Lung (tissue), 12 donors: ENCODE results near the gene PDP2. TPM values are rescaled to one million over a fixed set of nuclear protein-coding genes. Genes with fewer than 3 reads are reported as not detected.

Experiments used
- ATAC-seq: fragments of 200-7000 bp; cut with Tn5 transposase; one replicate; pipeline ENCODE4 v1.9.1; 2020; ENCODE audit warnings: moderate number of reproducible peaks; ENCODE audit not compliant: insufficient read depth, low FRiP score
- DNase-seq, 3 donors: peaks; one replicate each; pipeline ENCODE4 v3.0.0-alpha.2; 2013 to 2017
- H3K27ac ChIP-seq, 2 donors: one replicate each; pipeline ENCODE4 v1.5.1; 2013; ENCODE audit warnings: mild to moderate bottlenecking in 2 of 2, moderate library complexity in 2 of 2, control low read depth in 1 of 2, inconsistent platforms in 1 of 2, low read depth in 1 of 2, low read length in 1 of 2
- H3K27me3 ChIP-seq, 3 donors: one replicate each; pipeline ENCODE4 v1.5.1; 2013; ENCODE audit warnings: low read length in 2 of 3; ENCODE audit not compliant: control insufficient read depth in 3 of 3, insufficient read depth in 3 of 3
- H3K36me3 ChIP-seq, 4 donors: one replicate each; pipeline ENCODE4 v1.5.1; 2013; ENCODE audit warnings: low read length in 4 of 4, mild to moderate bottlenecking in 1 of 4, moderate library complexity in 1 of 4; ENCODE audit not compliant: control insufficient read depth in 4 of 4, insufficient read depth in 4 of 4
- H3K4me1 ChIP-seq, 5 donors: one replicate each; pipeline ENCODE4 v1.5.1; 2013; ENCODE audit warnings: low read length in 5 of 5, mild to moderate bottlenecking in 2 of 5, moderate library complexity in 1 of 5; ENCODE audit not compliant: control insufficient read depth in 5 of 5, insufficient read depth in 5 of 5
- H3K4me3 ChIP-seq: one replicate; pipeline ENCODE4 v1.5.1; 2013; ENCODE audit warnings: mild to moderate bottlenecking, control low read depth, moderate library complexity
- H3K9ac ChIP-seq, 2 donors: one replicate each; pipeline ENCODE4 v1.5.1; 2013; ENCODE audit warnings: low read length in 2 of 2, control low read depth in 1 of 2; ENCODE audit not compliant: insufficient read depth in 1 of 2
- H3K9me3 ChIP-seq, 4 donors: one replicate each; pipeline ENCODE4 v1.5.1; 2013; ENCODE audit warnings: low read length in 3 of 4, mild to moderate bottlenecking in 1 of 4, moderate library complexity in 1 of 4; ENCODE audit not compliant: control insufficient read depth in 4 of 4, insufficient read depth in 3 of 4
- CTCF ChIP-seq: IDR thresholded peaks from 2 replicates; pipeline ENCODE4 v1.5.1; 2012; ENCODE audit warnings: mild to moderate bottlenecking; ENCODE audit errors: control extremely low read depth, extremely low read depth
- WGBS, 2 donors: extraction: QIAGEN DNeasy Blood & Tissue Kit; methylation state at CpG; one replicate each; pipeline ENCODE4 v1.1.7; 2013; 5-methylcytosine and 5-hydroxymethylcytosine counted together
- polyA plus RNA-seq, 2 donors: library from polyadenylated mRNA; stranded (reverse); fragments of 200-250 nt; gene quantifications; one replicate each; pipeline ENCODE4 v1.2.1, GENCODE V29; 2013
- total RNA-seq, 2 donors: library from RNA; depleted of rRNA in 1 of 2; stranded (reverse); fragments of >200 nt in 1 of 2; gene quantifications; one replicate each; pipeline ENCODE4 v1.2.1, GENCODE V29; 2014 to 2021
- donor health status: control.
- donor health status: control.
- donor health status: Bipolar disorder and iron deficiency.
- donor health status: healthy.
- donor health status: DM: yes; HTN: yes; CAD: no.

The PDP2 gene
- total and polyA plus RNA-seq, 4 donors = 4.5 to 23.0 (median 13.1) TPM

GRCh38 chr16:66874079-66874775 is 6.1 kb upstream of the PDP2 start:
- peak overlapping the region in 1 of 2 donors; percentile 73 for H3K27ac ChIP-seq
- H3K4me1 ChIP-seq = peaks cover 0 to 9% (median 0%) of the 10 kb centered on the region in 5 donors
- no peak overlapping the region for H3K4me3 ChIP-seq
- TF ChIP-seq CTCF = no peak
- H3K27me3 ChIP-seq = no peaks in the 10 kb centered on the region
- no peaks in the 10 kb centered on the region for H3K36me3 ChIP-seq
- 49 to 68% methylated on average over 1 of the region's 1 CpG for WGBS, 2 donors
- no peaks in the 10 kb centered on the region for H3K9me3 ChIP-seq
- peak in 2 of 3 donors; percentile 10 to 24 for DNase-seq
- no peak for ATAC-seq
- H3K9ac ChIP-seq = no peak overlapping the region

- H3K27ac ChIP-seq = no peak overlapping the region
- no peaks in the 10 kb centered on the region for H3K36me3 ChIP-seq
- 34 to 42% methylated on average over 5 of the region's 5 CpGs for WGBS, 2 donors
- ATAC-seq (no peak), DNase-seq (no peak)
- no peaks in the 10 kb centered on the region for H3K27me3 ChIP-seq
- H3K9me3 ChIP-seq = no peaks in the 10 kb centered on the region
- H3K4me1 ChIP-seq = peaks cover 0 to 12% (median 3%) of the 10 kb centered on the region in 5 donors
- no peak overlapping the region for H3K9ac ChIP-seq
- no peak for TF ChIP-seq CTCF
- H3K4me3 ChIP-seq = no peak overlapping the region
Measured at GRCh38 chr16:66878067-66878466, 2.2 kb upstream of the PDP2 start.

DNA sequence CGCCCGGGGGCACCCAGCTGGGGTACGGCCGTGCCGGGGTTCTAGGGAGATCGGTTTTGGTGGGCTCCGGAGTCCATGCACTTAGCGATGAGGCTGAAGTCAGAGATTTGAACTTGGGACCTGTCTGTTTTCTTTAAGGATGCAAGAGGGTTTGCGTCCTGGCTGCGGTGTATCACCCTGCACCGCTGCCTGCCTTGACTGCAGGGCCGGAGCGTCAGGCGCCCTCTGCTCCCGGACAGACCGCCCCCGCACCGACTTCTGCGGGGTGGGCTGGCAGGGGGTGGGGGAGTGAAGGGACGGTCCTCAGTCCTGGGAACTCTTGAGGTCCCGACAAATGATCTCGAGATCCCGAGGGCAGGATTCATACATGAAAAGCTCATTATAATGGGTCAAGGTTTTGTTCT is 701 bp downstream of the PDP2 start:
- peaks cover 0 to 17% (median 12%) of the 10 kb centered on the region in 4 donors for H3K36me3 ChIP-seq
- WGBS, 2 donors = 3 to 4% methylated on average over 23 of the region's 23 CpGs
- H3K4me1 ChIP-seq = peaks cover 0 to 10% (median 3%) of the 10 kb centered on the region in 5 donors
- no peaks in the 10 kb centered on the region for H3K9me3 ChIP-seq
- no peaks in the 10 kb centered on the region for H3K27me3 ChIP-seq
- peak overlapping the region; percentile 91 for H3K4me3 ChIP-seq
- H3K9ac ChIP-seq = peak overlapping the region; percentile 5 to 46
- peak overlapping the region; percentile 56 to 87 for H3K27ac ChIP-seq
- peak in 2 of 3 donors; percentile 9 to 13 for DNase-seq
- no peak for TF ChIP-seq CTCF
- peak; percentile 10 for ATAC-seq
